Heart left ventricle (tissue), 13 donors: ENCODE data around the gene CDH12.

ENCODE experiments used
- POLR2A ChIP-seq, 2 donors: fragments of 450-650 bp; IDR thresholded peaks; one replicate each; pipeline ENCODE4 v1.6.1; 2017; ENCODE audit warnings: antibody characterized with exemption in 2 of 2, mild to moderate bottlenecking in 2 of 2, moderate library complexity in 2 of 2
- TF ChIP-seq, protein P1 (sequence below), 12 donors: fragments of 200-600 bp; sonication (generic) in 4 of 12; IDR thresholded peaks; one replicate each; pipeline versions ENCODE4 v1.5.0 to v1.8.0; 2018 to 2022; ENCODE audit warnings: antibody characterized with exemption in 12 of 12, mild to moderate bottlenecking in 5 of 12
- donor health status: ischemic (EF 13 %, LVEDD 7.1; RV severe dilation, severe dysfunction).
- donor health status: DM: no; HTN: yes; CAD: no.
- donor health status: DM: no; HTN: no; CAD: no.
- donor health status: ischemic (EF 25% LVEDD 6.9; RV normal size, moderate dysfunction).
- donor health status: ischemic (EF 25% LVEDD 5.7; RV mildly dilated, moderate dysfunction).
- donor health status: ischemic (EF 35%, LVEDD 5.7; RV mildly dilated, moderate dysfunction).
- donor health status: nonischemic (EF 11% LVEDD 7.7; RV severe dilation, severe dysfunction).
- donor health status: DM: yes; HTN: yes; CAD: no.
- donor health status: PGD.
- donor health status: ischemic (EF 29% LVEDD 5.4; RV normal size, mild dysfunction).
- donor health status: nonischemic (EF 23%, LVEDD 6.1; RV moderate dilation, normal function).

DNA sequence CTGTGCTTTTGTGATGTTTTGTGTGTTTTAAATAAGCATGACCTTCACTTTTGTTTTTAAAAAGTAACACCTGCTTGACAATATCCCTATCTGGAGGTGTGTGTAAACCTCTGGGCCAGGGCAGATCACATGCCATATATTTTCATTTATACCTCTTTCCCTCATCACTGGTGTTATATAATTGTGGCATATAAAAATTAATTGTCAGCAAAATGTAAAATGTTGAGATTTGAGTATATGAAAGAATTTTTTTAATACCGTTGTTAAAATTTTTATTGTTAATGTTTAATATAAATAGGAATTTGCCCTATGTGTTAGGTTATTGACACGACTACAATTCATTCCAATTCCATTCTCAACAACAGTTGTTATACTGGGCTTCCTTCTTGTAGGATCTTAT, 6.5 kb downstream of the CDH12 start:
- no peak for TF ChIP-seq POLR2A (IDR thresholded peaks at IDR 0.05)
- TF ChIP-seq, protein P1, sequence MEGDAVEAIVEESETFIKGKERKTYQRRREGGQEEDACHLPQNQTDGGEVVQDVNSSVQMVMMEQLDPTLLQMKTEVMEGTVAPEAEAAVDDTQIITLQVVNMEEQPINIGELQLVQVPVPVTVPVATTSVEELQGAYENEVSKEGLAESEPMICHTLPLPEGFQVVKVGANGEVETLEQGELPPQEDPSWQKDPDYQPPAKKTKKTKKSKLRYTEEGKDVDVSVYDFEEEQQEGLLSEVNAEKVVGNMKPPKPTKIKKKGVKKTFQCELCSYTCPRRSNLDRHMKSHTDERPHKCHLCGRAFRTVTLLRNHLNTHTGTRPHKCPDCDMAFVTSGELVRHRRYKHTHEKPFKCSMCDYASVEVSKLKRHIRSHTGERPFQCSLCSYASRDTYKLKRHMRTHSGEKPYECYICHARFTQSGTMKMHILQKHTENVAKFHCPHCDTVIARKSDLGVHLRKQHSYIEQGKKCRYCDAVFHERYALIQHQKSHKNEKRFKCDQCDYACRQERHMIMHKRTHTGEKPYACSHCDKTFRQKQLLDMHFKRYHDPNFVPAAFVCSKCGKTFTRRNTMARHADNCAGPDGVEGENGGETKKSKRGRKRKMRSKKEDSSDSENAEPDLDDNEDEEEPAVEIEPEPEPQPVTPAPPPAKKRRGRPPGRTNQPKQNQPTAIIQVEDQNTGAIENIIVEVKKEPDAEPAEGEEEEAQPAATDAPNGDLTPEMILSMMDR (IDR thresholded peaks at IDR 0.05) = no peak
